HepG2 (cell line): ENCODE results near the gene C20orf204. TPM values are rescaled to one million over a fixed set of nuclear protein-coding genes. Genes with fewer than 3 reads are reported as not detected.

Experiments
- ARHGAP35 ChIP-seq: sonication (generic); formaldehyde crosslinking; IDR thresholded peaks from 2 replicates; pipeline ENCODE4 v1.9.0; 2022; ENCODE audit warnings: mild to moderate bottlenecking, inconsistent platforms, moderate library complexity, missing genetic modification reagents, borderline replicate concordance
- ATF6 ChIP-seq: sonication (generic); formaldehyde crosslinking; conservative IDR thresholded peaks from 2 replicates; pipeline ENCODE4 v1.4.0; 2020; ENCODE audit warnings: missing genetic modification reagents
- CAMTA2 ChIP-seq: sonication (generic); formaldehyde crosslinking; IDR thresholded peaks from 2 replicates; pipeline ENCODE4 v1.4.0; 2020; ENCODE audit warnings: mild to moderate bottlenecking, missing genetic modification reagents, borderline replicate concordance
- DNMT3B ChIP-seq: conservative IDR thresholded peaks from 2 replicates; pipeline ENCODE4 v1.6.1; 2016; ENCODE audit warnings: missing biosample characterization, control low read depth
- MEIS2 ChIP-seq: sonication (generic); formaldehyde crosslinking; IDR thresholded peaks from 2 replicates; pipeline ENCODE4 v1.9.0; 2021; ENCODE audit warnings: mild to moderate bottlenecking, missing genetic modification reagents
- NCOA2 ChIP-seq: sonication (generic); formaldehyde crosslinking; IDR thresholded peaks from 2 replicates; pipeline ENCODE4 v1.8.0; 2022; ENCODE audit warnings: inconsistent platforms
- NR3C1 ChIP-seq: sonication (generic); formaldehyde crosslinking; IDR thresholded peaks from 2 replicates; pipeline ENCODE4 v1.4.0; 2020; ENCODE audit warnings: missing genetic modification reagents
- PAF1 ChIP-seq: IDR thresholded peaks from 2 replicates; pipeline ENCODE4 v1.6.1; 2016; ENCODE audit warnings: missing genetic modification reagents, missing compliant biosample characterization
- RFXANK ChIP-seq: IDR thresholded peaks from 2 replicates; pipeline ENCODE4 v1.6.1; 2016
- SALL1 ChIP-seq: sonication (generic); formaldehyde crosslinking; IDR thresholded peaks from 2 replicates; pipeline ENCODE4 v1.8.0; 2022; ENCODE audit warnings: mild to moderate bottlenecking, missing genetic modification reagents
- SETDB1 ChIP-seq: sonication (generic); formaldehyde crosslinking; IDR thresholded peaks from 2 replicates; pipeline ENCODE4 v1.5.1; 2020; ENCODE audit warnings: missing genetic modification reagents, mild to moderate bottlenecking, borderline replicate concordance
- ZNF572 ChIP-seq: sonication (generic); formaldehyde crosslinking; IDR thresholded peaks from 2 replicates; pipeline ENCODE4 v1.5.1; 2020; ENCODE audit warnings: mild to moderate bottlenecking, missing genetic modification reagents
- ZNF710 ChIP-seq: sonication (generic); formaldehyde crosslinking; IDR thresholded peaks from 2 replicates; pipeline ENCODE4 v1.5.0; 2020; ENCODE audit warnings: mild to moderate bottlenecking, missing genetic modification reagents, borderline replicate concordance
- ZNF747 ChIP-seq: sonication (generic); formaldehyde crosslinking; IDR thresholded peaks from 2 replicates; pipeline ENCODE4 v1.8.1; 2023; ENCODE audit warnings: missing genetic modification reagents, mild to moderate bottlenecking, borderline replicate concordance
- ZSCAN29 ChIP-seq: sonication (generic); formaldehyde crosslinking; conservative IDR thresholded peaks from 2 replicates; pipeline ENCODE4 v1.4.0; 2020; ENCODE audit warnings: mild to moderate bottlenecking, missing genetic modification reagents
- polyA plus RNA-seq, 8 experiments: library from polyadenylated mRNA; depleted of rRNA in 3 of 8; stranded (reverse) in 7 of 8; unstranded in 1 of 8; fragments of >200 nt; fragmentation: Illumina TruSeq in 4 of 8; extraction: Trizol in 4 of 8; gene quantifications; 2 replicates each; pipeline versions ENCODE4 v1.2.1 to v1.2.3, GENCODE V29; 2011 to 2016; ENCODE audit warnings: low read depth in 4 of 8, missing spikeins in 1 of 8, mixed read lengths in 1 of 8; ENCODE audit not compliant: insufficient read depth in 1 of 8
- total RNA-seq, 5 experiments: library from RNA; depleted of rRNA; stranded (reverse); fragments of >200 nt; fragmentation: Illumina TruSeq; extraction: Trizol; gene quantifications; 2 replicates each; pipeline ENCODE4 v1.2.3, GENCODE V29; 2016; ENCODE audit warnings: low read depth in 1 of 5
- TF ChIP-seq, protein P1 (sequence below): sonication (generic); formaldehyde crosslinking; IDR thresholded peaks from 2 replicates; pipeline ENCODE4 v1.8.1; 2023; ENCODE audit warnings: mild to moderate bottlenecking, missing genetic modification reagents, borderline replicate concordance
- TF ChIP-seq, protein P2 (sequence below): sonication (generic); formaldehyde crosslinking; IDR thresholded peaks from 2 replicates; pipeline ENCODE4 v1.4.0; 2020; ENCODE audit warnings: mild to moderate bottlenecking, missing genetic modification reagents

C20orf204 gene
- total and polyA plus RNA-seq, 2 of the 13 experiments (the other 11 are each of a cell fraction or from before 2014, with no cell fraction given), result 22.1 to 80.0 TPM

DNA sequence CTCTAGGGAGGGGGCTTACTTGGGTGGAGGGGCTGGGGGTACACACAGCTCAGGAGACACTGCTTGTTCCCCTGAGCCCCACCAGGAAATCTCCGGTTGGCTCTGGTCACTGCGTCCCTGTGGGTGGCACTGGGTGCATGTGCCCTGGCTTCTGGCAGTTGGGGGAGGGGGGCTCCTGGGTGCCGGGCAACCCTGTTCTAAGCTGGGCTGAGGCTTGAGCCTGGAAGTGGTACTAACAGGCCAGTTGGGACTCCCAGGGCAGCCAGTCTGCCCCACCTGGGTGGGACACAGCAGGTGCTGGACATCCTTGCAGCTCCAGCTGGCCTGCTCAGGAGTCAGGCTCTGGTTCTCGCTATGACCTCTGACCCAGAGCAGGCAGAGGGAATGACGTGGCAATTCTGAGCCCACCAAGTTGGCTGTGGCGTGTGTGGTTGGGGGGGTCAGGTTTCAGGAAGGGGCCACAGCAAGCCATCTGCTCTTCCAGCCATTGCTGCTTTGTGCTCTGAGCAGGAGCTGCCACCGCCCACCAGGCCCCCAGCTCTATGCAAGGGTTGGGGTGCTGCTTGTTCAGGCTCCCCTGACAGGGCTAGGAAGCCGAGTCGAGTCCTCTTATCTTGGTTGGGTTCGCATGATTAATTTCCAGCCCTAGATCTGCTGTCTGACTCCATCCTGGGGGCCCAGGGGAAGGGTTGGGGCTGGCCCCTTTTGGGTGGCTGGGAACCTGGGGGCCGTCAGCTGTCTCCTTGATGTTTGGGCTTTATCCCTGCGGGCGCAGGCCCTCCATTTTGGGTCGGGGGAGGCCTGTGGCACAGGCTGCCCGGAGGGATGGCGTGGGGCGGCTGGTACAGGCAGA is 590 bp downstream of the C20orf204 start (continued):
- TF ChIP-seq CAMTA2 (CRISPR knock-in tag) (peak; percentile 98), RFXANK (CRISPR knock-in tag) (0 out of 2 replicates have a peak, but pooled peaks have one; percentile 25), ZNF747 (CRISPR knock-in tag) (peak; percentile 89), PAF1 (peak; percentile 30; the same call in 1 of the 2 replicates), NCOA2 (no peak; the same call in 1 of the 2 replicates), MEIS2 (CRISPR knock-in tag) (no peak; the same call in 1 of the 2 replicates), ATF6 (CRISPR knock-in tag) (no peak; the same call in 1 of the 2 replicates), ZNF710 (CRISPR knock-in tag) (peak; percentile 79), ZNF572 (CRISPR knock-in tag) (peak; percentile 70; the same call in 1 of the 2 replicates), DNMT3B (CRISPR knock-in tag) (peak; percentile 71; the same call in 1 of the 2 replicates), ARHGAP35 (CRISPR knock-in tag) (no peak), SETDB1 (CRISPR knock-in tag) (no peak), SALL1 (CRISPR knock-in tag) (no peak; the same call in 1 of the 2 replicates), NR3C1 (CRISPR knock-in tag) (0 out of 2 replicates have a peak, but pooled peaks have one; percentile 15), ZSCAN29 (CRISPR knock-in tag) (no peak)
- TF ChIP-seq, protein P1, sequence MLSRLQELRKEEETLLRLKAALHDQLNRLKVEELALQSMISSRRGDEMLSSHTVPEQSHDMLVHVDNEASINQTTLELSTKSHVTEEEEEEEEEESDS (CRISPR knock-in tag), result 0 out of 2 replicates have a peak, but pooled peaks have one; percentile 58
- TF ChIP-seq, protein P2, sequence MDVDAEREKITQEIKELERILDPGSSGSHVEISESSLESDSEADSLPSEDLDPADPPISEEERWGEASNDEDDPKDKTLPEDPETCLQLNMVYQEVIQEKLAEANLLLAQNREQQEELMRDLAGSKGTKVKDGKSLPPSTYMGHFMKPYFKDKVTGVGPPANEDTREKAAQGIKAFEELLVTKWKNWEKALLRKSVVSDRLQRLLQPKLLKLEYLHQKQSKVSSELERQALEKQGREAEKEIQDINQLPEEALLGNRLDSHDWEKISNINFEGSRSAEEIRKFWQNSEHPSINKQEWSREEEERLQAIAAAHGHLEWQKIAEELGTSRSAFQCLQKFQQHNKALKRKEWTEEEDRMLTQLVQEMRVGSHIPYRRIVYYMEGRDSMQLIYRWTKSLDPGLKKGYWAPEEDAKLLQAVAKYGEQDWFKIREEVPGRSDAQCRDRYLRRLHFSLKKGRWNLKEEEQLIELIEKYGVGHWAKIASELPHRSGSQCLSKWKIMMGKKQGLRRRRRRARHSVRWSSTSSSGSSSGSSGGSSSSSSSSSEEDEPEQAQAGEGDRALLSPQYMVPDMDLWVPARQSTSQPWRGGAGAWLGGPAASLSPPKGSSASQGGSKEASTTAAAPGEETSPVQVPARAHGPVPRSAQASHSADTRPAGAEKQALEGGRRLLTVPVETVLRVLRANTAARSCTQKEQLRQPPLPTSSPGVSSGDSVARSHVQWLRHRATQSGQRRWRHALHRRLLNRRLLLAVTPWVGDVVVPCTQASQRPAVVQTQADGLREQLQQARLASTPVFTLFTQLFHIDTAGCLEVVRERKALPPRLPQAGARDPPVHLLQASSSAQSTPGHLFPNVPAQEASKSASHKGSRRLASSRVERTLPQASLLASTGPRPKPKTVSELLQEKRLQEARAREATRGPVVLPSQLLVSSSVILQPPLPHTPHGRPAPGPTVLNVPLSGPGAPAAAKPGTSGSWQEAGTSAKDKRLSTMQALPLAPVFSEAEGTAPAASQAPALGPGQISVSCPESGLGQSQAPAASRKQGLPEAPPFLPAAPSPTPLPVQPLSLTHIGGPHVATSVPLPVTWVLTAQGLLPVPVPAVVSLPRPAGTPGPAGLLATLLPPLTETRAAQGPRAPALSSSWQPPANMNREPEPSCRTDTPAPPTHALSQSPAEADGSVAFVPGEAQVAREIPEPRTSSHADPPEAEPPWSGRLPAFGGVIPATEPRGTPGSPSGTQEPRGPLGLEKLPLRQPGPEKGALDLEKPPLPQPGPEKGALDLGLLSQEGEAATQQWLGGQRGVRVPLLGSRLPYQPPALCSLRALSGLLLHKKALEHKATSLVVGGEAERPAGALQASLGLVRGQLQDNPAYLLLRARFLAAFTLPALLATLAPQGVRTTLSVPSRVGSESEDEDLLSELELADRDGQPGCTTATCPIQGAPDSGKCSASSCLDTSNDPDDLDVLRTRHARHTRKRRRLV (CRISPR knock-in tag), result peak; percentile 35; the same call in 1 of the 2 replicates
